Natural killer cell treated with Interleukin-12 subunit alpha and Interleukin-12 subunit beta and Interleukin-15 and Interleukin-18, amount 100 ng/mL, for 72 hours (primary cell): Measurements from ENCODE around the gene R3HDM2. TPM values are rescaled to one million over a fixed set of nuclear protein-coding genes. Genes with fewer than 3 reads are reported as not detected.
"Not testable (repeated sequence)": the region's sequence is repeated elsewhere in the genome, so short reads cannot be mapped to it uniquely, and the experiment has no call there.

Experiments used
- ATAC-seq, 2 donors: fragments of 150-1000 bp; cut with Tn5 transposase in 1 of 2; sonication (Bioruptor Pico), chemical (Tn5 transposase) in 1 of 2; 2 replicates each; pipeline ENCODE4 v1.10.0; 2021
- DNase-seq: peaks from one replicate; pipeline ENCODE4 v3.0.0; 2022; ENCODE audit warnings: low spot score
- H3K27ac Mint-ChIP-seq, 2 donors: 1 replicate in 1 of 2; 2 replicates in 1 of 2; pipeline ENCODE4 v1.8.0; 2022; ENCODE audit warnings: mixed read lengths in 2 of 2, mild to moderate bottlenecking in 1 of 2, moderate library complexity in 1 of 2
- H3K27me3 Mint-ChIP-seq, 2 donors: 1 replicate in 1 of 2; 2 replicates in 1 of 2; pipeline ENCODE4 v1.8.0; 2022; ENCODE audit warnings: mixed read lengths in 2 of 2
- H3K36me3 Mint-ChIP-seq: one replicate; pipeline ENCODE4 v1.8.0; 2022; ENCODE audit warnings: mixed read lengths
- H3K4me1 Mint-ChIP-seq, 2 donors: 1 replicate in 1 of 2; 2 replicates in 1 of 2; pipeline ENCODE4 v1.8.0; 2022; ENCODE audit warnings: low read depth in 2 of 2, mixed read lengths in 2 of 2, mild to moderate bottlenecking in 1 of 2
- H3K4me3 Mint-ChIP-seq: one replicate; pipeline ENCODE4 v1.8.0; 2022; ENCODE audit warnings: mixed read lengths
- H3K9me3 Mint-ChIP-seq: 2 replicates; pipeline ENCODE4 v1.8.0; 2022; ENCODE audit warnings: mixed read lengths
- total RNA-seq, 2 donors: library from RNA; stranded (reverse); gene quantifications; one replicate each; pipeline ENCODE4 v1.2.3, GENCODE V29; 2022

Gene R3HDM2
- total RNA-seq, 2 donors from 2014 or later, result 55.4 to 57.2 TPM

GRCh38 chr12:57276233-57276632 lies 154.6 kb downstream of the R3HDM2 start:
- H3K4me3 Mint-ChIP-seq, H3K27ac Mint-ChIP-seq, H3K27me3 Mint-ChIP-seq, ATAC-seq, DNase-seq, H3K9me3 Mint-ChIP-seq: not testable (repeated sequence)
- Mint-ChIP-seq H3K36me3 (peaks cover 27% of the 10 kb centered on the region), H3K4me1 (peaks cover 12% of the 10 kb centered on the region in 2 donors)

DNA sequence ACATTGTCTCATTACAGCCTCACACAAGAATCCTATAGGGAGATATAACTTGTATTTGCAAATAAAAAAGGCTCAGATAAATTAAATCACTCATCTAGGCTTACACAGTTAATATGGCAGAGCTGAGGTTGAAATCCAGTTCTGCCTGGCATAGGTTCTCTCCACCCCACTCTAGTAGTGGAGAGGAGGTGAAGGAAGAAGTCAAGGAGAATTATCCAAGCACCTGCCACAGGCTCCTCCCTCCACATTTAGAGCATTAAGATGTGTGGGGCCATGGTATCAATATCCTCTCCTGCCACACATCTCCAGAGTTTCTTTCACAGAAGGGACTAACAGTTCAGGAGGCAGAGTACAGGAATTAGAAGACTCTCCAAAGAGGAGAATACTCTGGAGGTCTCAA lies 157.3 kb downstream of the R3HDM2 start:
- Mint-ChIP-seq H3K27me3 (no peaks in the 10 kb centered on the region), H3K27ac (no peak overlapping the region), H3K4me1 (no peaks in the 10 kb centered on the region), H3K4me3 (no peak overlapping the region), H3K9me3 (no peaks in the 10 kb centered on the region), H3K36me3 (peaks cover 26% of the 10 kb centered on the region)
- no peak for DNase-seq
- no peak for ATAC-seq

DNA sequence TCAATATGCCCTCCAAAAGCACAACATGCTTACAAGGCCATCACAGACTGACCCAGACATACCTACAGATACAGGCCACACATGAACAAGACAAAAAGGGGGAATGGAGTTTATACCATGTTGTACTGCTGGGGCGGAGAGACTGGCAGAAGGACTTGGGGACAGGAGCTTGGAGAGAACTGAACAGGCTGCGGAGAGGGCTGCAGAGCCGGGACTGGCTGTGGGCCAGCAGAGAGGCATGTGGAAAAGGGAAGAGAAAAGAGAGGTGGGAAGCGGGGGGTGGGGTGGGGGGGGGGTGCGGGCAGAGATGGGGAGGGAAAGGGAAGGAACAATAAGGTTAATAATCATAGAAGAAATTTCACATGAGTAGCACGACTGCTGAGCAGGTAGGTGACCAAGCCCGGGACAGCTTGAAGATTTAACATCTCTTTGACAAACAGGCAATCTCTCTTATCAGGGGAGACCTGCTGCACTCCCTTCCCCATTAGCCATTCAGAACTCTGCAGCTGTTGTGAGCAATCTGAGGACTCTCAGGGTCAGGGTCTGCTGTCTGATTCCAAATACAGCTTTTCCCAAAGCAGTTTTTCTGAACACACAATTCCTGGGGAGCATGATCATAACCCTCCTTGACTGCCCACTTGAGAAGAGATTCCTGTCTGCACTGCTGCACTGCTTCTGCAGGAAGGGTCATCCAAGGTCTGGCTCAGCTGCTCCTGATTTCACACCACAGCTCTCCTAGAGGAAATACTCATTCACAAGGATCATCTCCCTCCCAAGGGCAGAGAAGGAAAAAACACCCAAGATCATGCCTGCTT lies 158.3 kb downstream of the R3HDM2 start:
- Mint-ChIP-seq H3K4me1 (no peaks in the 10 kb centered on the region), H3K36me3 (peaks cover 17% of the 10 kb centered on the region), H3K27ac (no peak overlapping the region), H3K9me3 (no peaks in the 10 kb centered on the region), H3K27me3 (no peaks in the 10 kb centered on the region), H3K4me3 (no peak overlapping the region)
- ATAC-seq, result no peak
- no peak for DNase-seq

- H3K9me3 Mint-ChIP-seq, result no peaks in the 10 kb centered on the region
- ATAC-seq (no peak), DNase-seq (no peak)
- peak overlapping the region in 1 of 2 donors; percentile 2 for H3K27ac Mint-ChIP-seq
- H3K36me3 Mint-ChIP-seq, result peaks cover 22% of the 10 kb centered on the region
- no peaks in the 10 kb centered on the region for H3K4me1 Mint-ChIP-seq
- no peaks in the 10 kb centered on the region for H3K27me3 Mint-ChIP-seq
- no peak overlapping the region for H3K4me3 Mint-ChIP-seq
Measured at GRCh38 chr12:57270966-57271470, 159.8 kb downstream of the R3HDM2 start.

- H3K9me3 Mint-ChIP-seq, result no peaks in the 10 kb centered on the region
- H3K4me1 Mint-ChIP-seq, result peaks cover 0 to 4% of the 10 kb centered on the region in 2 donors
- H3K4me3 Mint-ChIP-seq, result no peak overlapping the region
- DNase-seq, result no peak
- no peaks in the 10 kb centered on the region for H3K27me3 Mint-ChIP-seq
- peaks cover 22% of the 10 kb centered on the region for H3K36me3 Mint-ChIP-seq
- ATAC-seq, result peak in 1 of 2 donors; percentile 51
- no peak overlapping the region for H3K27ac Mint-ChIP-seq
Measured at GRCh38 chr12:57268264-57268663, 162.6 kb downstream of the R3HDM2 start.

- no peak for DNase-seq
- peaks cover 0 to 4% of the 10 kb centered on the region in 2 donors for H3K4me1 Mint-ChIP-seq
Measured at GRCh38 chr12:57266681-57267080, 164.2 kb downstream of the R3HDM2 start.

GRCh38 chr12:57263096-57263495 lies 167.7 kb downstream of the R3HDM2 start:
- Mint-ChIP-seq H3K4me3 (no peak overlapping the region), H3K27ac (no peak overlapping the region), H3K27me3 (no peaks in the 10 kb centered on the region), H3K4me1 (peaks cover 0 to 4% of the 10 kb centered on the region in 2 donors), H3K9me3 (no peaks in the 10 kb centered on the region), H3K36me3 (peaks cover 7% of the 10 kb centered on the region)
- DNase-seq (no peak), ATAC-seq (no peak)

More at GRCh38 chr12:57266681-57267080, 164.2 kb downstream of the R3HDM2 start:
- no peaks in the 10 kb centered on the region for H3K9me3 Mint-ChIP-seq
- no peak overlapping the region for H3K27ac Mint-ChIP-seq
- peaks cover 22% of the 10 kb centered on the region for H3K36me3 Mint-ChIP-seq
- no peak overlapping the region for H3K4me3 Mint-ChIP-seq
- no peaks in the 10 kb centered on the region for H3K27me3 Mint-ChIP-seq
- no peak for ATAC-seq

DNA sequence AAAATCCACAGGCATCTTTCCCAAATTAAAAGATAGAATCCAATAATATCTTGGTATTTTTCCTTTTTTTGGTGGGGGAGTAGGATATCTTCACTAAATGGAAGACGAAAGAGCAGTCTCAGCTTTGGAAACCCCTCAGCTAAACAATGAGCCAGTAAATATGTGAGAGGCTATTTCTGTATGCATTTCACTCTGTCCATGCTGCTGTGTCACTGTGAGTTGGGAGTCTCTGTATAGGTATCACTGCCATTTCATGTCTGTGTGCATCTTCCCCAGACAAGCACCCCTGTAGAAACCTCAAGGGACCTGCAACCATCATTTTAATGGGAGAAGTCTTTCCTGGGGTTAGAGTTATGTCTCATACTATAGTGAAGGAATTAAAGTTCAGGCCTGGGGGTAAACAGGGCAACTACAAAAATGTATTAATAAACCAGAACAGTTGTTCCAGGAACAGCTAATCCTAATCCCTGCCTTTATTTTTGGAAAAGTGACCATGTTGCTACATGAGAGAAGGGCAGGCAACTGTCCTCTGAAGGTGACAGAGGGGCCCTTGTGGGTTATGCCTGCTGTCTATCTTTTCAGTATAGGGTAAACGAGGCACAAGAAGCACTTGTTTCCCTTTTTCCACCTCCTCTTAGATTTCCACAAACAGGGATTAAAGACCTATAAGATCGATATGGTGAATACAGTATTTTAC lies 168.6 kb downstream of the R3HDM2 start:
- Mint-ChIP-seq H3K27ac (no peak overlapping the region), H3K27me3 (no peaks in the 10 kb centered on the region), H3K9me3 (no peaks in the 10 kb centered on the region), H3K36me3 (peaks cover 7% of the 10 kb centered on the region), H3K4me3 (no peak overlapping the region), H3K4me1 (peaks cover 0 to 4% of the 10 kb centered on the region in 2 donors)
- no peak for ATAC-seq
- no peak for DNase-seq

DNA sequence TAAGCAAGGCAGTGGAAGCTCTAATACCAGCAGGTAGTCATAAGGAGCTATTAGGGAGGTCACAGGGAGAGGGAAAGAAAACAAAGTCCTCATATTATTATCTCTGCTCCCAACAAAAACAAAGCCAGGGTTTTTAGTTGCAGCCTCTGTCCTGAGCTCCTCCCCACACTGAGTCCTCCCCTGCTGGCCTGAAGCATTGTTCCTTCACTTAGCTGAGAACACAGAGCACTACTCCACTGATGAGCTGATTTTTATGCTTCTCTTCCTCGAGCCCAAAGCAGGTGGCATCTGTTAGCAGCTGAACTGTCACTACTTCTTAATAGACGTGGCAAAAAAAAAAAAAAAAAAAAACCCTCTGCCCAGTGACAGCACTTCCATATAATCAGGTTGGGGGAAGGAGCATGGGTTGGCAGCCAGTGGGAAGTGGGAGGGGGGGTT lies 169.4 kb downstream of the R3HDM2 start:
- H3K27ac Mint-ChIP-seq, result no peak overlapping the region
- no peak for DNase-seq
- no peaks in the 10 kb centered on the region for H3K27me3 Mint-ChIP-seq
- ATAC-seq, result no peak
- H3K4me3 Mint-ChIP-seq, result no peak overlapping the region
- no peaks in the 10 kb centered on the region for H3K9me3 Mint-ChIP-seq
- H3K4me1 Mint-ChIP-seq, result peaks cover 0 to 4% of the 10 kb centered on the region in 2 donors
- no peaks in the 10 kb centered on the region for H3K36me3 Mint-ChIP-seq

DNA sequence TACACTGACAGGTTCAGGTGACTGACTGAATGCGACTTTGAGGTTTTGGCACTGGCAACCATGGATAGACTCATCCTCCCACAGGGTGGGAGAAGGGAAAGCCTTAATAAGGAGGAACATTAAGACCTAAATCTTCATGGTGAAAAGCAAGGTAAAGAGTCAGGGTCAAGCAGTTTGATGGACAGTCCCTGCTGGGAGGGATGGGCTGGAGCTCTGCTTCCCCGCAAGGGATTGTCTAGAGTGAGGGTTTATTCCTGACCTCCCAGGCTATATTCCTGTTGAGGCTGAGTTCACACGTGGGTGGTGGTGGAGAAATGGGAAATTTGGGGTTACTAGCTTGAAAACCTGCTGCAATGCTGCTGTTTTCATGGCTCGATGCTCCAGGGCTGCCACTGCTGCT lies 170.5 kb downstream of the R3HDM2 start:
- no peak for ATAC-seq

DNA sequence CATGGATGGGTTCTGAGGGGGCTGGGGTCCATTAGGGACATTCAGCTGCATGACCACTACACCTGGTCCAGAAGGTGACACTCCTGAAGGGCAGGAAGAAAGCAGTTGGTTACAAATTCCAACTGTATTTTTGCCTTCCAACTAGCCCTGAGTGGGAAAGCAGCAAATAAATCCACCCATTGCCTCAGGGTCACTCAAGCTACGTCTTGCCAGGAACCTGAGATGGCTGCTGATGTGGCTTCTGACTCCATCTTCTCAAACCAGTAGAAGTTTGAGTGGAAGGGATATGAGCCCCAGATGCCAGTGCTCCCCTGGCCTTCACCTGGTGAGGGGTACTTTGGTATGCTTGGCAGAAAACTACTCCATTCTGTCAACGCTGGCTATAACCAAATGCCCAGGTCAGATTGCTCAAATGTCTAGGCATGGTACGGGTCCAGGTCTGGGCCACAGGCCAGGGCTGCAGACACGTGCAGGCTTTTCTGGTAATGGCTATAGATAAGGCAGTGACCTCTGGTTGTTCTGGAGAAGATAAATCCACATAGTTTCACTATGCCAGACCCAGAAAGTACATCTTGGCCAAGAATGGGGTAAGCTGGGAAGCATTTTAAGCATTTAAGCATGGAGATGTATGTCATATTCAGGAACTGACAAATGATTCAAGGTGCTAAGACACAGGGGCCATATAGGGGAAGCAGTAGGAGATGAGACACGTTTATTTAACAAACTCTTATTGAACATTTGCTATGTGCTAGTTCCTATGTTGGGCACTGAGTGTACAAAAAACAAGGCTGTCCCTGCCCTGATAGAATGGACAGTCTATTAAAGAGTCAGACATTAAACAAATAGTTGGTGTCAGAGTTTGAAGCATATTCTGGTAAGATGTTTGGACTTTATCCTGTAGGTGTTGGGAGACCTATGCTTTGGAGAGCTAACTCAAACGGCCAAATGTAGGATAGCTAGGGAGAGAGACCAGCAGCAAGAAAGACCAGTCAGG lies 171.6 kb downstream of the R3HDM2 start:
- H3K36me3 Mint-ChIP-seq, result no peaks in the 10 kb centered on the region
- H3K4me3 Mint-ChIP-seq, result no peak overlapping the region
- H3K27me3 Mint-ChIP-seq, result no peaks in the 10 kb centered on the region
- no peak overlapping the region for H3K27ac Mint-ChIP-seq
- peaks cover 0 to 4% of the 10 kb centered on the region in 2 donors for H3K4me1 Mint-ChIP-seq
- H3K9me3 Mint-ChIP-seq, result no peaks in the 10 kb centered on the region
- ATAC-seq (no peak), DNase-seq (no peak)

More for the DNA sequence above, 170.5 kb downstream of the R3HDM2 start:
- peaks cover 0 to 4% of the 10 kb centered on the region in 2 donors for H3K4me1 Mint-ChIP-seq
- no peak for DNase-seq
- H3K27me3 Mint-ChIP-seq, result no peaks in the 10 kb centered on the region
- no peaks in the 10 kb centered on the region for H3K36me3 Mint-ChIP-seq
- H3K9me3 Mint-ChIP-seq, result no peaks in the 10 kb centered on the region
- H3K27ac Mint-ChIP-seq, result peak overlapping the region in 1 of 2 donors; percentile 45
- H3K4me3 Mint-ChIP-seq, result no peak overlapping the region

- no peaks in the 10 kb centered on the region for H3K36me3 Mint-ChIP-seq
- H3K27ac Mint-ChIP-seq, result no peak overlapping the region
- H3K4me1 Mint-ChIP-seq, result no peaks in the 10 kb centered on the region
- H3K9me3 Mint-ChIP-seq, result no peaks in the 10 kb centered on the region
- no peaks in the 10 kb centered on the region for H3K27me3 Mint-ChIP-seq
- ATAC-seq, result no peak
- DNase-seq, result no peak
- no peak overlapping the region for H3K4me3 Mint-ChIP-seq
Measured at GRCh38 chr12:57255916-57256315, 174.9 kb downstream of the R3HDM2 start.
